ENCODE results near the gene EFCAB9. TPM values are rescaled to one million over a fixed set of nuclear protein-coding genes. Genes with fewer than 3 reads are reported as not detected.
A peak's percentile ranks its signal among the peaks of the same experiment; 100 is the strongest.

The EFCAB9 gene
- total RNA-seq, 1 experiment from 2014 or later: not detected

- Mint-ChIP-seq H3K36me3 (peaks cover 41% of the 10 kb centered on the region), H3K27me3 (ENCODE audit: low read depth) (no peaks in the 10 kb centered on the region), H3K4me1 (no peaks in the 10 kb centered on the region), H3K9me3 (no peaks in the 10 kb centered on the region), H3K4me3 (no peak overlapping the region), H3K27ac (no peak overlapping the region)
- no peak for TF ChIP-seq GRHL2 (CRISPR knock-in tag; IDR thresholded peaks at IDR 0.05; ENCODE audit: insufficient replicate concordance, severe bottlenecking)
- TF ChIP-seq ATF1 (CRISPR knock-in tag; IDR thresholded peaks at IDR 0.05): no peak
- no peak for TF ChIP-seq SMAD3 (CRISPR knock-in tag; IDR thresholded peaks at IDR 0.05; ENCODE audit: borderline replicate concordance)
- no peak for TF ChIP-seq RELA (CRISPR knock-in tag; IDR thresholded peaks at IDR 0.05; ENCODE audit: borderline replicate concordance)
- no peak for TF ChIP-seq ZNF263 (CRISPR knock-in tag; IDR thresholded peaks at IDR 0.05; ENCODE audit: low read depth)
- no peak for TF ChIP-seq PRDM15 (CRISPR knock-in tag; IDR thresholded peaks at IDR 0.05)
- TF ChIP-seq CDX4 (CRISPR knock-in tag; IDR thresholded peaks at IDR 0.05; ENCODE audit: borderline replicate concordance): no peak
- POLR2A ChIA-PET: no interaction called here
- ATAC-seq: no peak
- CTCF ChIA-PET: no interaction called here
- no peak for DNase-seq (ENCODE audit: low spot score)
Measured at GRCh38 chr5:172213126-172213525, 19.2 kb downstream of the EFCAB9 start.

- H3K27me3 Mint-ChIP-seq (ENCODE audit: low read depth): no peaks in the 10 kb centered on the region
- POLR2A ChIA-PET: no interaction called here
- ATAC-seq: no peak
Measured at GRCh38 chr5:172216345-172216744, 22.4 kb downstream of the EFCAB9 start.

GRCh38 chr5:172219296-172219695, 25.3 kb downstream of the EFCAB9 start:
- Mint-ChIP-seq H3K36me3 (peaks cover 31% of the 10 kb centered on the region), H3K4me3 (no peak overlapping the region), H3K9me3 (peaks cover 7% of the 10 kb centered on the region; the same call in 1 of the 2 replicates), H3K27ac (no peak overlapping the region), H3K4me1 (no peaks in the 10 kb centered on the region; the same call in 1 of the 2 replicates), H3K27me3 (ENCODE audit: low read depth) (no peaks in the 10 kb centered on the region)
- DNase-seq (ENCODE audit: low spot score) (no peak), ATAC-seq (no peak)
- ChIA-PET CTCF (no interaction called here), POLR2A (no interaction called here)
- TF ChIP-seq ARID4B (CRISPR knock-in tag; IDR thresholded peaks at IDR 0.05; ENCODE audit: borderline replicate concordance): no peak
- no peak for TF ChIP-seq RORB (CRISPR knock-in tag; IDR thresholded peaks at IDR 0.05)
- no peak for TF ChIP-seq ESRRA (CRISPR knock-in tag; IDR thresholded peaks at IDR 0.05; ENCODE audit: borderline replicate concordance)
- no peak for TF ChIP-seq NR1H2 (CRISPR knock-in tag; IDR thresholded peaks at IDR 0.05)
- no peak for TF ChIP-seq PREB (CRISPR knock-in tag; IDR thresholded peaks at IDR 0.05; ENCODE audit: borderline replicate concordance)

More at GRCh38 chr5:172216345-172216744, 22.4 kb downstream of the EFCAB9 start:
- CTCF ChIA-PET: no interaction called here
- no peak overlapping the region for H3K4me3 Mint-ChIP-seq
- H3K4me1 Mint-ChIP-seq: no peaks in the 10 kb centered on the region
- peaks cover 39% of the 10 kb centered on the region for H3K36me3 Mint-ChIP-seq
- peak overlapping the region; percentile 62; the same call in 1 of the 2 replicates for H3K27ac Mint-ChIP-seq
- peaks cover 7% of the 10 kb centered on the region; the same call in 1 of the 2 replicates for H3K9me3 Mint-ChIP-seq
- TF ChIP-seq FOXJ3 (CRISPR knock-in tag; IDR thresholded peaks at IDR 0.05; ENCODE audit: borderline replicate concordance) (no peak), ZNF281 (CRISPR knock-in tag; IDR thresholded peaks at IDR 0.05) (no peak), ATF3 (CRISPR knock-in tag; conservative IDR thresholded peaks at IDR 0.05) (no peak)
- DNase-seq (ENCODE audit: low spot score): no peak

Measured in WTC11 (cell line).